GM13976 (cell line): Measurements from ENCODE around the gene ADGRG2.

ENCODE experiments used
- DNase-seq: peaks from one replicate; pipeline ENCODE4 v3.0.0; 2012; ENCODE audit warnings: low spot score
- CTCF ChIP-seq: IDR thresholded peaks from 2 replicates; pipeline ENCODE4 v1.5.1; 2012; ENCODE audit warnings: borderline replicate concordance, mild to moderate bottlenecking; ENCODE audit not compliant: insufficient read depth; ENCODE audit errors: extremely low read depth, missing control alignments, control extremely low read depth
- in situ Hi-C: fragments of 300-500 bp; cut with MboI; formaldehyde crosslinking; loops from one replicate; pipeline ENCODE4 v1.12.0; 2022; ENCODE audit warnings: low sequenced_read_pairs, mixed read lengths, inconsistent platforms; ENCODE audit not compliant: unreplicated experiment

The ADGRG2 gene

DNA sequence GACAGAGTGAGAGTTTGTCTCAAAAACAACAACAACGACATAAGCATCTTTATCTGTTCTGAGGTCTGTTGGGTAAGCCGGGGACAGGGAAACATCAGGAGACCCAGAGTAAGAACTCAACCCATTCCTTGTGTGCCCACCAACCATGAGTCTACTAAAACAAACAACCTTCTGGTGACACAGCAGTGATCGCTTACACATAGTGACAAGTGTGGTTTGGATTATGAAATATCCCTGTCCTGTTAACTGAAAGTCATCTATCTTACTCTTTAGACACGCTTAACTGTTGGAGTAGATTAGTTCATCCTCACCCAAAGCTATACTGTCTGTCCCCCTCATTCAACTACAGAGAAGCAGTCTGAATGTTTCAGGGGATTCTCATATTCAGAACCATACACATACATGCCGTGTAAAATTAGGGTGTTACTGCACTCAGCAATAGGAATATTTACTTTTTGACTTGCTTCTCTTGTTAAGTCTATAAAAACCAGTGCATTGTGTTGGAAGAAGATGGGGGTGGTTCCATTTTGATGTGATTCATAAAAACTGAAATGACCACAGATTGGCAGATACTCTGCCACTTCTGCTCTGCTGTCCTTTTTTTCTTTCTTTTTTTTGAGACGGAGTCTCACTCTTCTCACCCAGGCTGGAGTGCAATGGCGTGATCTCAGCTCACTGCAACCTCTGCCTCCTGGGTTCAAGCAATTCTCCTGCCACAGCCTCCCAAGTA is 165.8 kb downstream of the ADGRG2 start:
- DNase-seq = no peak
- in situ Hi-C loops = no loop called here
- TF ChIP-seq CTCF = no peak

- DNase-seq = no peak
- no peak for TF ChIP-seq CTCF
- in situ Hi-C loops = no loop called here
Observed at GRCh38 chrX:18955676-18956075, 166.6 kb downstream of the ADGRG2 start.

GRCh38 chrX:18951032-18951431 is 171.2 kb downstream of the ADGRG2 start:
- in situ Hi-C loops = no loop called here
- no peak for DNase-seq
- TF ChIP-seq CTCF = no peak

GRCh38 chrX:18949944-18950301 is 172.3 kb downstream of the ADGRG2 start:
- in situ Hi-C loops = loop anchor here (25.0 kb wide), 1 partner anchor 387 kb away; the partner anchor contains the start of gene PDHA1
- TF ChIP-seq CTCF = no peak
- DNase-seq = no peak

GRCh38 chrX:18949291-18949943 is 172.9 kb downstream of the ADGRG2 start:
- TF ChIP-seq CTCF = no peak
- in situ Hi-C loops = loop anchor here (25.0 kb wide), 1 partner anchor 388 kb away; the partner anchor contains the start of gene PDHA1
- DNase-seq = no peak

GRCh38 chrX:18946611-18947010 is 175.7 kb downstream of the ADGRG2 start:
- in situ Hi-C loops = loop anchor here (25.0 kb wide), 1 partner anchor 391 kb away; the partner anchor contains the start of gene PDHA1
- no peak for DNase-seq
- no peak for TF ChIP-seq CTCF
